Sigmoid colon (tissue), 7 donors: Measurements from ENCODE around the gene CBX6. TPM values are rescaled to one million over a fixed set of nuclear protein-coding genes. Genes with fewer than 3 reads are reported as not detected.

ENCODE experiments used
- DNase-seq: peaks from one replicate; pipeline ENCODE4 v3.0.0-alpha.2; 2019
- H3K27ac ChIP-seq, 4 donors: fragments of 200-600 bp; sonication (generic); one replicate each; pipeline ENCODE4 v1.5.1; 2016 to 2019; ENCODE audit warnings: mild to moderate bottlenecking in 1 of 4
- H3K27me3 ChIP-seq, 3 donors: fragments of 200-600 bp; sonication (generic); one replicate each; pipeline ENCODE4 v1.5.1; 2019; ENCODE audit warnings: mild to moderate bottlenecking in 1 of 3
- H3K36me3 ChIP-seq, 4 donors: fragments of 200-600 bp; sonication (generic); one replicate each; pipeline ENCODE4 v1.5.1; 2016 to 2019
- H3K4me1 ChIP-seq, 4 donors: fragments of 200-600 bp; sonication (generic); one replicate each; pipeline ENCODE4 v1.5.1; 2017 to 2019
- H3K4me3 ChIP-seq, 4 donors: fragments of 200-600 bp; sonication (generic); one replicate each; pipeline ENCODE4 v1.5.1; 2017 to 2019; ENCODE audit warnings: mild to moderate bottlenecking in 2 of 4, moderate library complexity in 1 of 4
- H3K9me3 ChIP-seq, 4 donors: fragments of 200-600 bp in 3 of 4; sonication (generic) in 3 of 4; one replicate each; pipeline versions ENCODE4 v1.5.1 to v1.6.1; 2013 to 2019
- EP300 ChIP-seq, 4 donors: sonication (generic); formaldehyde crosslinking; IDR thresholded peaks; one replicate each; pipeline ENCODE4 v1.6.1; 2017; ENCODE audit warnings: antibody characterized with exemption in 4 of 4
- POLR2A ChIP-seq, 2 donors: fragments of 450-650 bp; IDR thresholded peaks; one replicate each; pipeline ENCODE4 v1.6.1; 2016; ENCODE audit warnings: antibody characterized with exemption in 2 of 2, mild to moderate bottlenecking in 2 of 2, moderate library complexity in 2 of 2
- POLR2AphosphoS5 ChIP-seq, 4 donors: sonication (generic); formaldehyde crosslinking; IDR thresholded peaks; one replicate each; pipeline ENCODE4 v1.6.1; 2017; ENCODE audit warnings: antibody characterized with exemption in 4 of 4
- WGBS, 2 donors: extraction: QIAGEN DNeasy Blood & Tissue Kit; methylation state at CpG; one replicate each; pipeline ENCODE4 v1.1.7; 2013; 5-methylcytosine and 5-hydroxymethylcytosine counted together
- intact Hi-C: fragments of 100-400 bp; cut with DNase I; formaldehyde crosslinking; loops from one replicate; pipeline ENCODE4 v1.15.1; 2023
- polyA plus RNA-seq, 3 donors: library from polyadenylated mRNA; stranded (reverse); fragments of 200-250 nt; gene quantifications; one replicate each; pipeline ENCODE4 v1.2.3, GENCODE V29; 2013
- total RNA-seq, 4 donors: library from RNA; depleted of rRNA; stranded (reverse); fragments of >200 nt; gene quantifications; one replicate each; pipeline ENCODE4 v1.1.0, GENCODE V29; 2016
- TF ChIP-seq, protein P1 (sequence below), 4 experiments: fragments of 450-650 bp in 3 of 4; fragments of 200-600 bp in 1 of 4; IDR thresholded peaks; one replicate each; pipeline ENCODE4 v1.5.1; 2016 to 2019; ENCODE audit warnings: antibody characterized with exemption in 4 of 4, mild to moderate bottlenecking in 3 of 4, moderate library complexity in 2 of 4
- donor health status: healthy with polysubstance abuse.
- donor health status: Bipolar disorder and iron deficiency.
- donor health status: healthy.

CBX6 gene
- total RNA-seq: 10 to 100 TPM; 47.2 to 90.6 (median 59.3) TPM
- polyA plus RNA-seq: 10 to 100 TPM in 1 of 3 donors, 1 to 10 TPM in 2; 4.2 to 23.8 (median 5.1) TPM

DNA sequence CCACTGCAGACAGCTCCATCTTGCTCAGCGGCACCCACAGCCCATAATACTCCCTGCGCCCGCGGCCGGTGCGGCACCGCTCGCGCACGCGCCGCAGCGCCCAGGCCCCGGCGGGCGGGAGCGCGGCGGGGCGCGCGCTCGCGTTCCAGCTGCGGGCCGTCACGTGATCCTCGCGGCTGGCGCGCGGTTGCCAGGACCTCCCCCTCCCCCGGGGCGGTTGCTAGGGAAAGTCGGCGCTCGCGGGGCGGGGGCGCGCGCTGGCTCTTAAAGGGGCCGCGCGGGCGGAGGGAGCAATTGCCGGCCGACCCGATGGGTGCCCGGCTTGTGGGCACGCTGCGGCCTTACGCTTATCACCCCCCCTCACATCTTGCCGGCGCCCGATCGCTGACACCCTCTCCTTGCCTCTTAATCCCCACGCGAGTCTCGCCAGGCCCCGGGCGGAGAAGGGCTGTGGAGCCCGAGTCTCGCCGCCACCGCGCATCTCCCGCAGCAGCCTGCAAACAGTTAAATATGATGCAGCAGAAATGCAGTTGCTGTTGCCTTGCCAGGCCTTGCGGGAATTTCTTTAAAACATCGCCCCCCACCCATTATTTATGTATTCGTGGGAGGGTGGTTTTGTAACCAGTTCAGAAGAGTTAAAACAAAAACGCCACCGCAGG, at the start of gene CBX6:
TSS of gene CBX6 (minus strand) at position 45 of the 659 bp plus-strand sequence. CDS start at position 19, 26 bp downstream.
- peaks cover under 1 to 21% (median 7%) of the 10 kb centered on the region in 4 donors for H3K36me3 ChIP-seq
- H3K27ac ChIP-seq: peak within 1 kb of the TSS; percentile 92 to 99 (median 96)
- peak within 1 kb of the TSS; percentile 58 to 83 (median 71) for H3K4me3 ChIP-seq
- DNase-seq: peak; percentile 98
- intact Hi-C loops: loop anchor here (2.0 to 5.0 kb wide), 4 partner anchors 110 to 650 kb away; partner anchors contain the start of genes APOBEC3B, ATF4, CBX7 and RPL3
- 0 to 1% methylated on average over 73 of the region's 73 CpGs for WGBS, 2 donors
- H3K27me3 ChIP-seq: no peaks in the 10 kb centered on the region
- H3K9me3 ChIP-seq: no peaks in the 10 kb centered on the region
- peak; percentile 42 for TF ChIP-seq POLR2A (IDR thresholded peaks at IDR 0.05)
- peak; percentile 72 to 92 (median 82) for TF ChIP-seq POLR2AphosphoS5 (IDR thresholded peaks at IDR 0.05)
- no peak for TF ChIP-seq EP300 (IDR thresholded peaks at IDR 0.05)
- peaks cover 0 to 49% (median 45%) of the 10 kb centered on the region in 4 donors for H3K4me1 ChIP-seq

DNA sequence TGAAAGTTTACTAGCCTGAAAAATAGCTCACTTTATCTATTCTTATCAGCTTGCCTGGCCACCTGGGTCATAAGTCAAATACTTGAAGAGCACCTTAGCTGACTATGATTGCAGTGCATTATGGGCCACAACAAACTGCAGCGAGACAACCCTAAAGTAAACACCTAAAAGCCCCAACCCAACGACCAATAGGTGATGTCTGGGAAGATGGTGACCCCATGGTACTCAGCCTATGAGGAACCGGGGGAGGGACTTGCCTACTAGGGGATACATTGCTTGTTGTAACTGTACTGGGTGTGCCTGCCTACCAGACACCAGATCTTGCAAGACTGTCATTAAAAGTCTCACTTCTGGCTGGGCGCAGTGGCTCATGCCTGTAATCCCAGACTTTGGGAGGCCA, 49.8 kb upstream of the CBX6 start:
- no peak for TF ChIP-seq POLR2A (IDR thresholded peaks at IDR 0.05)
- TF ChIP-seq, protein P1, sequence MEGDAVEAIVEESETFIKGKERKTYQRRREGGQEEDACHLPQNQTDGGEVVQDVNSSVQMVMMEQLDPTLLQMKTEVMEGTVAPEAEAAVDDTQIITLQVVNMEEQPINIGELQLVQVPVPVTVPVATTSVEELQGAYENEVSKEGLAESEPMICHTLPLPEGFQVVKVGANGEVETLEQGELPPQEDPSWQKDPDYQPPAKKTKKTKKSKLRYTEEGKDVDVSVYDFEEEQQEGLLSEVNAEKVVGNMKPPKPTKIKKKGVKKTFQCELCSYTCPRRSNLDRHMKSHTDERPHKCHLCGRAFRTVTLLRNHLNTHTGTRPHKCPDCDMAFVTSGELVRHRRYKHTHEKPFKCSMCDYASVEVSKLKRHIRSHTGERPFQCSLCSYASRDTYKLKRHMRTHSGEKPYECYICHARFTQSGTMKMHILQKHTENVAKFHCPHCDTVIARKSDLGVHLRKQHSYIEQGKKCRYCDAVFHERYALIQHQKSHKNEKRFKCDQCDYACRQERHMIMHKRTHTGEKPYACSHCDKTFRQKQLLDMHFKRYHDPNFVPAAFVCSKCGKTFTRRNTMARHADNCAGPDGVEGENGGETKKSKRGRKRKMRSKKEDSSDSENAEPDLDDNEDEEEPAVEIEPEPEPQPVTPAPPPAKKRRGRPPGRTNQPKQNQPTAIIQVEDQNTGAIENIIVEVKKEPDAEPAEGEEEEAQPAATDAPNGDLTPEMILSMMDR (IDR thresholded peaks at IDR 0.05): no peak
- no peak for TF ChIP-seq POLR2AphosphoS5 (IDR thresholded peaks at IDR 0.05)
- TF ChIP-seq EP300 (IDR thresholded peaks at IDR 0.05): no peak
- intact Hi-C loops: no loop called here
- no peaks in the 10 kb centered on the region for H3K27me3 ChIP-seq

DNA sequence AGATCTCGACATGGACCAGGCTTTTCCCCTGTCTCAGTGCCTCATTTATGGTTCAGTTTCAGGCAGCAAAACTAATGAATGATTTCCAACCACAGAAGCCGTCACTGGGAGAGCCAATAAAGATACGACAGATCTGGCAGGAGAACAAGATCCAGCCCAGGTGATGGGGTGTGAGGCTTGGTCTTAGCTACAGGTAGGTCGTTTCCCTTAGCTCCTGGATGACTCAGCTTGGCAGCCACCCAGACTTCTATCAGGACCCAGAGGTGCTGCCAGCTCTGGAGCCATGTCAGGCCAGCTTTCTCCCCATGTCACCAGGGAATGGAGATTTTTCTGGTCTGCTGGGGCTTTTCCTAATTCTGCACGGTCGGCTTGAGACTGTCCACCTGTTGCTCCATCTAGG, 49.1 kb upstream of the CBX6 start:
- Histone ChIP-seq H3K4me3 (no peak overlapping the region), H3K4me1 (peaks cover 0 to 26% (median 19%) of the 10 kb centered on the region in 4 donors), H3K9me3 (no peaks in the 10 kb centered on the region), H3K27ac (no peak overlapping the region), H3K27me3 (no peaks in the 10 kb centered on the region), H3K36me3 (no peaks in the 10 kb centered on the region)
- WGBS, 2 donors: 16 to 59% methylated on average over 6 of the region's 6 CpGs
- no peak for TF ChIP-seq EP300 (IDR thresholded peaks at IDR 0.05)
- TF ChIP-seq, protein P1 (IDR thresholded peaks at IDR 0.05): no peak
- no peak for TF ChIP-seq POLR2AphosphoS5 (IDR thresholded peaks at IDR 0.05)
- no peak for DNase-seq
- intact Hi-C loops: no loop called here

More for the DNA sequence above, 49.8 kb upstream of the CBX6 start:
- Histone ChIP-seq H3K4me1 (peaks cover 0 to 26% (median 19%) of the 10 kb centered on the region in 4 donors), H3K9me3 (no peaks in the 10 kb centered on the region), H3K36me3 (no peaks in the 10 kb centered on the region), H3K4me3 (no peak overlapping the region), H3K27ac (no peak overlapping the region)
- DNase-seq: no peak
- WGBS, 2 donors: 26 to 68% methylated on average over 4 of the region's 4 CpGs

DNA sequence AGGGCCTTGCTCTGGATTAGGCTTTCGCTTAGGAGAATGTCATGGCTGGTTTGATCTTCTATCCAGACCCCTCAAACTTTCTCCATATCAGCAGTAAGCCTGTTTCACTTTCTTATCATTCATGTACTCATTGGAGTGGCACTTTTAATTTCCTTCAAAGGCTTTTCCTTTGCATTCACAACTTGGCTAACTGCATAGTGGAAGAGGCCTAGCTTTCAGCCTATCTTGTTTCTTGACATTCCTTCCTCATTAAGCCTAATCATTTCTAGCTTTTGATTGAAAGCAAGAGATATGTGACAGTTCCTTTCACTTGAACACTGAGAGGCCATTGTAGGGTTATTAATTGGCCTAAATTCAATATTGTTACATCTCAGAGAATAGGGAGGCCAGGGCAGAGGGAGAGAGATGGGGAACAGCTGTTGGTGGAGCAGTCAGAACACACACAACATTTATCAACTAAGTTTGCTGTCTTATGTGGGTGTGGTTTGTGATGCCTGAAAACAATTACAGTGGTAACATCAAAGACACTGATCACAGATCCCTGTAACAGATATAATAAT, 47.7 kb upstream of the CBX6 start:
- H3K4me1 ChIP-seq: peaks cover 0 to 17% (median 16%) of the 10 kb centered on the region in 4 donors
- H3K9me3 ChIP-seq: no peaks in the 10 kb centered on the region
- H3K36me3 ChIP-seq: no peaks in the 10 kb centered on the region
- no peak overlapping the region for H3K27ac ChIP-seq
- H3K27me3 ChIP-seq: no peaks in the 10 kb centered on the region
- TF ChIP-seq POLR2A (IDR thresholded peaks at IDR 0.05) (no peak), POLR2AphosphoS5 (IDR thresholded peaks at IDR 0.05) (no peak), EP300 (IDR thresholded peaks at IDR 0.05) (no peak)
- TF ChIP-seq, protein P1 (IDR thresholded peaks at IDR 0.05): no peak
- intact Hi-C loops: no loop called here
- H3K4me3 ChIP-seq: no peak overlapping the region
- WGBS, 2 donors: 96 to 97% methylated on average over 1 of the region's 1 CpG
- DNase-seq: no peak

- Histone ChIP-seq H3K4me3 (no peak overlapping the region), H3K27me3 (no peaks in the 10 kb centered on the region), H3K4me1 (no peaks in the 10 kb centered on the region), H3K36me3 (no peaks in the 10 kb centered on the region), H3K9me3 (no peaks in the 10 kb centered on the region), H3K27ac (no peak overlapping the region)
- TF ChIP-seq, protein P1 (IDR thresholded peaks at IDR 0.05): no peak
- TF ChIP-seq POLR2AphosphoS5 (IDR thresholded peaks at IDR 0.05) (no peak), POLR2A (IDR thresholded peaks at IDR 0.05) (no peak), EP300 (IDR thresholded peaks at IDR 0.05) (no peak)
- DNase-seq: no peak
- intact Hi-C loops: no loop called here
- 49 to 74% methylated on average over 1 of the region's 1 CpG for WGBS, 2 donors
Observed at GRCh38 chr22:38911434-38911833, 39.4 kb upstream of the CBX6 start.
